SK-N-SH (cell line): ENCODE data around the gene CAP2. TPM values are rescaled to one million over a fixed set of nuclear protein-coding genes. Genes with fewer than 3 reads are reported as not detected.

Source experiments
- CTCF ChIA-PET: fragments of 300-600, 350-600 bp; formaldehyde crosslinking; extraction: SDS; loops from one replicate; lab custom pipeline; 2021; lab: Yijun Ruan, JAX
- POLR2A ChIA-PET: fragments of 350-600 bp; sonication (Branson Sonifier 250); formaldehyde crosslinking; extraction: SDS; loops from one replicate; lab custom pipeline; 2020; ENCODE audit warnings: antibody characterized with exemption, inconsistent platforms; lab: Yijun Ruan, JAX
- DNase-seq: peaks from one replicate; pipeline ENCODE4 v3.0.0; 2012
- H2AFZ ChIP-seq: fragments of 200-600 bp; sonication (generic); 2 replicates; pipeline ENCODE4 v1.8.1; 2016; ENCODE audit warnings: antibody characterized with exemption, mild to moderate bottlenecking, low read depth
- H3F3A ChIP-seq: fragments of 200-600 bp; sonication (generic); replicated peaks from 2 replicates; pipeline ENCODE3; 2016; ENCODE audit warnings: antibody characterized with exemption, mild to moderate bottlenecking; ENCODE audit not compliant: insufficient read depth
- H3K27ac ChIP-seq, 2 experiments: fragments of 200-500 bp in 1 of 2; fragments of 200-600 bp in 1 of 2; sonication (Bioruptor generic) in 1 of 2; sonication (generic), shearing (Covaris generic) in 1 of 2; 2 replicates each; pipeline versions ENCODE4 v1.5.1 to v1.6.1; 2014 to 2016; ENCODE audit warnings: low read depth in 2 of 2, inconsistent platforms in 1 of 2, low read length in 1 of 2, mild to moderate bottlenecking in 1 of 2, mixed read lengths in 1 of 2
- H3K27me3 ChIP-seq: fragments of 200-600 bp; sonication (generic), shearing (Covaris generic); 2 replicates; pipeline ENCODE4 v1.6.1; 2016; ENCODE audit warnings: mixed run types; ENCODE audit not compliant: insufficient read depth
- H3K36me3 ChIP-seq, 2 experiments: fragments of 200-500 bp in 1 of 2; fragments of 200-600 bp in 1 of 2; sonication (Bioruptor generic) in 1 of 2; sonication (generic) in 1 of 2; replicated peaks in 1 of 2; 2 replicates each; pipeline versions ENCODE3 to v1.5.1; 2014 to 2016; ENCODE audit warnings: low read length in 1 of 2, mild to moderate bottlenecking in 1 of 2; ENCODE audit not compliant: insufficient read depth in 2 of 2, control insufficient read depth in 1 of 2
- H3K4me1 ChIP-seq, 2 experiments: fragments of 200-500 bp in 1 of 2; fragments of 200-600 bp in 1 of 2; sonication (Bioruptor generic) in 1 of 2; sonication (generic), shearing (Covaris generic) in 1 of 2; 2 replicates each; pipeline versions ENCODE4 v1.5.1 to v1.6.1; 2014 to 2016; ENCODE audit warnings: low read depth in 1 of 2, low read length in 1 of 2, mixed run types in 1 of 2; ENCODE audit not compliant: insufficient read depth in 2 of 2, control insufficient read depth in 1 of 2
- H3K4me2 ChIP-seq: fragments of 200-600 bp; sonication (generic), shearing (Covaris generic); 2 replicates; pipeline ENCODE4 v1.6.1; 2017; ENCODE audit warnings: mixed run types
- H3K4me3 ChIP-seq, 2 experiments: fragments of 200-500 bp in 1 of 2; fragments of 200-600 bp in 1 of 2; sonication (Bioruptor generic) in 1 of 2; sonication (generic), shearing (Covaris generic) in 1 of 2; 2 replicates each; pipeline versions ENCODE4 v1.5.1 to v1.8.1; 2014 to 2016; ENCODE audit warnings: low read depth in 2 of 2, inconsistent platforms in 1 of 2, low read length in 1 of 2, mild to moderate bottlenecking in 1 of 2, mixed read lengths in 1 of 2, moderate library complexity in 1 of 2
- H3K79me2 ChIP-seq: fragments of 200-600 bp; sonication (generic); 2 replicates; pipeline ENCODE4 v1.8.1; 2017; ENCODE audit warnings: mild to moderate bottlenecking; ENCODE audit not compliant: insufficient read depth
- H3K9ac ChIP-seq: fragments of 200-600 bp; sonication (generic); 2 replicates; pipeline ENCODE4 v1.6.1; 2017; ENCODE audit warnings: mixed run types
- H3K9me2 ChIP-seq: fragments of 200-600 bp; sonication (generic); 2 replicates; pipeline ENCODE4 v1.6.1; 2017; ENCODE audit warnings: mixed run types
- H3K9me3 ChIP-seq: fragments of 200-600 bp; sonication (generic); 2 replicates; pipeline ENCODE4 v1.6.1; 2017; ENCODE audit warnings: mixed run types, mild to moderate bottlenecking, moderate library complexity
- H4K20me1 ChIP-seq: fragments of 200-600 bp; sonication (generic); 2 replicates; pipeline ENCODE4 v1.6.1; 2017; ENCODE audit warnings: mild to moderate bottlenecking, mixed run types; ENCODE audit not compliant: insufficient read depth
- CHD2 ChIP-seq: fragments of 150-350 bp; IDR thresholded peaks from 2 replicates; pipeline ENCODE4 v1.6.1; 2018; ENCODE audit warnings: low read length; ENCODE audit not compliant: partially characterized antibody
- FOXM1 ChIP-seq: IDR thresholded peaks from 2 replicates; pipeline ENCODE4 v1.4.0; 2012; ENCODE audit warnings: low read depth, mild to moderate bottlenecking
- GABPA ChIP-seq: IDR thresholded peaks from 2 replicates; pipeline ENCODE4 v1.4.0; 2012; ENCODE audit warnings: low read depth, mild to moderate bottlenecking
- IRF3 ChIP-seq: fragments of 150-350 bp; IDR thresholded peaks from 2 replicates; pipeline ENCODE4 v1.6.1; 2016; ENCODE audit warnings: mild to moderate bottlenecking, low read depth, low read length
- MAX ChIP-seq: IDR thresholded peaks from 2 replicates; pipeline ENCODE4 v1.4.0; 2012; ENCODE audit warnings: low read depth
- NFIC ChIP-seq: IDR thresholded peaks from 2 replicates; pipeline ENCODE4 v1.4.0; 2012; ENCODE audit warnings: borderline replicate concordance
- RAD21 ChIP-seq: IDR thresholded peaks from 2 replicates; pipeline ENCODE4 v1.6.1; 2012; ENCODE audit warnings: mild to moderate bottlenecking, low read length
- RCOR1 ChIP-seq: fragments of 150-350 bp; IDR thresholded peaks from 2 replicates; pipeline ENCODE4 v1.6.1; 2017; ENCODE audit warnings: antibody characterized with exemption, low read length
- REST ChIP-seq: IDR thresholded peaks from 2 replicates; pipeline ENCODE4 v1.6.1; 2012; ENCODE audit warnings: mild to moderate bottlenecking, low read depth, low read length, moderate library complexity
- SIN3A ChIP-seq: IDR thresholded peaks from 2 replicates; pipeline ENCODE4 v1.6.1; 2012; ENCODE audit warnings: low read depth, mild to moderate bottlenecking, low read length, moderate library complexity, borderline replicate concordance
- TEAD4 ChIP-seq: IDR thresholded peaks from 2 replicates; pipeline ENCODE4 v1.4.0; 2012; ENCODE audit warnings: mild to moderate bottlenecking, borderline replicate concordance; ENCODE audit not compliant: insufficient read depth
- YY1 ChIP-seq: IDR thresholded peaks from 2 replicates; pipeline ENCODE4 v1.4.0; 2012; ENCODE audit warnings: low read depth, mild to moderate bottlenecking
- WGBS: methylation state at CpG from one replicate; pipeline ENCODE4 v1.1.6; 2017; ENCODE audit warnings: low lambda C conversion rate; 5-methylcytosine and 5-hydroxymethylcytosine counted together
- polyA plus RNA-seq, 3 experiments: library from polyadenylated mRNA; depleted of rRNA; stranded (reverse); fragments of >200 nt; gene quantifications; 2 replicates each; pipeline ENCODE4 v1.2.3, GENCODE V29; 2012
- TF ChIP-seq, protein P1 (sequence below): IDR thresholded peaks from 2 replicates; pipeline ENCODE4 v1.4.0; 2012; ENCODE audit warnings: low read depth, borderline replicate concordance
- TF ChIP-seq, protein P2 (sequence below): fragments of 200-600 bp; sonication (generic); IDR thresholded peaks from 2 replicates; pipeline ENCODE4 v1.6.1; 2017; ENCODE audit warnings: antibody characterized with exemption, mild to moderate bottlenecking, moderate library complexity

CAP2 gene
- polyA plus RNA-seq, 1 of the 3 experiments (the other 2 are of a cell fraction) = 8.5 TPM

DNA sequence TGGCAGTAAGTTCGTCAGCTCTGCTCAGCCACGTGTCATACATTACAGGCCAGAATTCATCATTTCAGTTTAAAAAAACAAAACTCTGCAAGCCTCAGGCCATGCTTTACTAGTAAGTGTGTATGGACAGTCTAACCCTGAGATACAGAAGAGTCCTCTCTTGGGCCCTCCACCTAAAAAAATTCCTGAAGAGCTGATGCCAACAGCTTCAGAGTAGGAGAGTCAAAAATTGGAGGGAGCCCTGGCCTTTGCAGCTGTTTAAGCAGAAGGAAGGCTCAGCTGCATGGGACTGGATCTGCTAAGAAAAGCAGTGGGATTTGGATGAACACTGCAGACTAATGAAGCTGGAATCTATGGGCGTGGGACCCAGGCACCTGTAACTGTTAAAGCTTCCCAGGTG, 159.5 kb downstream of the CAP2 start:
- Histone ChIP-seq H3K27ac (no peak overlapping the region), H3K9me3 (no peaks in the 10 kb centered on the region), H3K4me2 (no peak overlapping the region), H4K20me1 (no peaks in the 10 kb centered on the region), H3K27me3 (no peaks in the 10 kb centered on the region), H3K9ac (no peak overlapping the region), H3K4me1 (no peaks in the 10 kb centered on the region), H3K4me3 (no peak overlapping the region), H3K36me3 (peaks cover 3 to 5% of the 10 kb centered on the region in 2 experiments), H3K9me2 (no peaks in the 10 kb centered on the region), H3K79me2 (no peaks in the 10 kb centered on the region), H2AFZ (no peak overlapping the region), H3F3A (no peaks in the 10 kb centered on the region)
- ChIA-PET CTCF (no interaction called here), POLR2A (no interaction called here)
- WGBS = 80% methylated on average over 3 of the region's 3 CpGs
- no peak for DNase-seq
- no peak for TF ChIP-seq TEAD4
- no peak for TF ChIP-seq GABPA
- no peak for TF ChIP-seq MAX
- TF ChIP-seq, protein P1, sequence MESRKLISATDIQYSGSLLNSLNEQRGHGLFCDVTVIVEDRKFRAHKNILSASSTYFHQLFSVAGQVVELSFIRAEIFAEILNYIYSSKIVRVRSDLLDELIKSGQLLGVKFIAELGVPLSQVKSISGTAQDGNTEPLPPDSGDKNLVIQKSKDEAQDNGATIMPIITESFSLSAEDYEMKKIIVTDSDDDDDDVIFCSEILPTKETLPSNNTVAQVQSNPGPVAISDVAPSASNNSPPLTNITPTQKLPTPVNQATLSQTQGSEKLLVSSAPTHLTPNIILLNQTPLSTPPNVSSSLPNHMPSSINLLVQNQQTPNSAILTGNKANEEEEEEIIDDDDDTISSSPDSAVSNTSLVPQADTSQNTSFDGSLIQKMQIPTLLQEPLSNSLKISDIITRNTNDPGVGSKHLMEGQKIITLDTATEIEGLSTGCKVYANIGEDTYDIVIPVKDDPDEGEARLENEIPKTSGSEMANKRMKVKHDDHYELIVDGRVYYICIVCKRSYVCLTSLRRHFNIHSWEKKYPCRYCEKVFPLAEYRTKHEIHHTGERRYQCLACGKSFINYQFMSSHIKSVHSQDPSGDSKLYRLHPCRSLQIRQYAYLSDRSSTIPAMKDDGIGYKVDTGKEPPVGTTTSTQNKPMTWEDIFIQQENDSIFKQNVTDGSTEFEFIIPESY = no peak
- no peak for TF ChIP-seq CHD2
- no peak for TF ChIP-seq SIN3A
- no peak for TF ChIP-seq FOXM1
- TF ChIP-seq RCOR1 = no peak
- no peak for TF ChIP-seq REST
- TF ChIP-seq RAD21 = no peak
- no peak for TF ChIP-seq NFIC
- no peak for TF ChIP-seq YY1
- TF ChIP-seq, protein P2, sequence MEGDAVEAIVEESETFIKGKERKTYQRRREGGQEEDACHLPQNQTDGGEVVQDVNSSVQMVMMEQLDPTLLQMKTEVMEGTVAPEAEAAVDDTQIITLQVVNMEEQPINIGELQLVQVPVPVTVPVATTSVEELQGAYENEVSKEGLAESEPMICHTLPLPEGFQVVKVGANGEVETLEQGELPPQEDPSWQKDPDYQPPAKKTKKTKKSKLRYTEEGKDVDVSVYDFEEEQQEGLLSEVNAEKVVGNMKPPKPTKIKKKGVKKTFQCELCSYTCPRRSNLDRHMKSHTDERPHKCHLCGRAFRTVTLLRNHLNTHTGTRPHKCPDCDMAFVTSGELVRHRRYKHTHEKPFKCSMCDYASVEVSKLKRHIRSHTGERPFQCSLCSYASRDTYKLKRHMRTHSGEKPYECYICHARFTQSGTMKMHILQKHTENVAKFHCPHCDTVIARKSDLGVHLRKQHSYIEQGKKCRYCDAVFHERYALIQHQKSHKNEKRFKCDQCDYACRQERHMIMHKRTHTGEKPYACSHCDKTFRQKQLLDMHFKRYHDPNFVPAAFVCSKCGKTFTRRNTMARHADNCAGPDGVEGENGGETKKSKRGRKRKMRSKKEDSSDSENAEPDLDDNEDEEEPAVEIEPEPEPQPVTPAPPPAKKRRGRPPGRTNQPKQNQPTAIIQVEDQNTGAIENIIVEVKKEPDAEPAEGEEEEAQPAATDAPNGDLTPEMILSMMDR = no peak
- TF ChIP-seq IRF3 = no peak
